ENCODE measurements around the gene CHST11. TPM values are rescaled to one million over a fixed set of nuclear protein-coding genes. Genes with fewer than 3 reads are reported as not detected.

Gene CHST11
- total RNA-seq, 2 donors from 2014 or later: 36.2 to 61.7 TPM

GRCh38 chr12:104504146-104504545 lies 47.4 kb downstream of the CHST11 start:
- H3K27me3 Mint-ChIP-seq: no peaks in the 10 kb centered on the region
- H3K27ac Mint-ChIP-seq: peak overlapping the region; percentile 22
- no peak overlapping the region for H3K4me3 Mint-ChIP-seq
- ATAC-seq (replicated peaks): no peak
- H3K36me3 Mint-ChIP-seq (ENCODE audit: low read depth): peaks cover 7% of the 10 kb centered on the region
- peaks cover 3% of the 10 kb centered on the region for H3K9me3 Mint-ChIP-seq
- H3K4me1 Mint-ChIP-seq: peaks cover 52% of the 10 kb centered on the region

GRCh38 chr12:104505095-104505818 lies 48.5 kb downstream of the CHST11 start:
- H3K27ac Mint-ChIP-seq: no peak overlapping the region
- no peak overlapping the region for H3K4me3 Mint-ChIP-seq
- H3K4me1 Mint-ChIP-seq: peaks cover 58% of the 10 kb centered on the region

GRCh38 chr12:104506676-104507401 lies 50.1 kb downstream of the CHST11 start:
- Mint-ChIP-seq H3K27me3 (no peaks in the 10 kb centered on the region), H3K36me3 (ENCODE audit: low read depth) (peaks cover 7% of the 10 kb centered on the region), H3K27ac (no peak overlapping the region)

More at GRCh38 chr12:104505095-104505818, 48.5 kb downstream of the CHST11 start:
- peak; percentile 60 for ATAC-seq (replicated peaks)
- peaks cover 7% of the 10 kb centered on the region for H3K36me3 Mint-ChIP-seq (ENCODE audit: low read depth)
- H3K27me3 Mint-ChIP-seq: no peaks in the 10 kb centered on the region
- peaks cover 3% of the 10 kb centered on the region for H3K9me3 Mint-ChIP-seq

GRCh38 chr12:104507672-104508071 lies 50.9 kb downstream of the CHST11 start:
- H3K9me3 Mint-ChIP-seq: peaks cover 3% of the 10 kb centered on the region
- H3K4me1 Mint-ChIP-seq: peaks cover 65% of the 10 kb centered on the region
- peaks cover 7% of the 10 kb centered on the region for H3K36me3 Mint-ChIP-seq (ENCODE audit: low read depth)
- no peak for ATAC-seq (replicated peaks)
- H3K27ac Mint-ChIP-seq: no peak overlapping the region
- no peaks in the 10 kb centered on the region for H3K27me3 Mint-ChIP-seq
- no peak overlapping the region for H3K4me3 Mint-ChIP-seq

More at GRCh38 chr12:104506676-104507401, 50.1 kb downstream of the CHST11 start:
- no peak overlapping the region for H3K4me3 Mint-ChIP-seq
- peaks cover 3% of the 10 kb centered on the region for H3K9me3 Mint-ChIP-seq
- ATAC-seq (replicated peaks): no peak
- peaks cover 64% of the 10 kb centered on the region for H3K4me1 Mint-ChIP-seq

- peak overlapping the region; percentile 47 for H3K27ac Mint-ChIP-seq
These were observed 52.2 kb downstream of the CHST11 start for GRCh38 chr12:104508752-104509446.

GRCh38 chr12:104510145-104510872 lies 53.6 kb downstream of the CHST11 start:
- Mint-ChIP-seq H3K27ac (no peak overlapping the region), H3K4me1 (peaks cover 61% of the 10 kb centered on the region), H3K4me3 (peak overlapping the region; percentile 28), H3K27me3 (no peaks in the 10 kb centered on the region), H3K36me3 (ENCODE audit: low read depth) (peaks cover 7% of the 10 kb centered on the region), H3K9me3 (peaks cover 3% of the 10 kb centered on the region)
- ATAC-seq (replicated peaks): no peak

More at GRCh38 chr12:104508752-104509446, 52.2 kb downstream of the CHST11 start:
- Mint-ChIP-seq H3K4me3 (peak overlapping the region; percentile 7), H3K4me1 (peaks cover 59% of the 10 kb centered on the region), H3K27me3 (no peaks in the 10 kb centered on the region), H3K36me3 (ENCODE audit: low read depth) (peaks cover 7% of the 10 kb centered on the region), H3K9me3 (peaks cover 3% of the 10 kb centered on the region)
- peak; percentile 27 for ATAC-seq (replicated peaks)

GRCh38 chr12:104510873-104511440 lies 54.2 kb downstream of the CHST11 start:
- H3K9me3 Mint-ChIP-seq: peaks cover 3% of the 10 kb centered on the region
- H3K27ac Mint-ChIP-seq: no peak overlapping the region
- ATAC-seq (replicated peaks): no peak
- H3K4me3 Mint-ChIP-seq: peak overlapping the region; percentile 28
- H3K27me3 Mint-ChIP-seq: no peaks in the 10 kb centered on the region
- H3K36me3 Mint-ChIP-seq (ENCODE audit: low read depth): peaks cover 7% of the 10 kb centered on the region
- peaks cover 61% of the 10 kb centered on the region for H3K4me1 Mint-ChIP-seq

GRCh38 chr12:104513681-104514080 lies 56.9 kb downstream of the CHST11 start:
- Mint-ChIP-seq H3K27me3 (no peaks in the 10 kb centered on the region), H3K9me3 (peaks cover 3% of the 10 kb centered on the region), H3K36me3 (ENCODE audit: low read depth) (peaks cover 4% of the 10 kb centered on the region), H3K4me1 (peaks cover 53% of the 10 kb centered on the region), H3K4me3 (no peak overlapping the region), H3K27ac (peak overlapping the region; percentile 17)
- ATAC-seq (replicated peaks): no peak

- Mint-ChIP-seq H3K9me3 (no peaks in the 10 kb centered on the region), H3K27me3 (no peaks in the 10 kb centered on the region), H3K4me3 (no peak overlapping the region), H3K36me3 (ENCODE audit: low read depth) (no peaks in the 10 kb centered on the region), H3K4me1 (peaks cover 47% of the 10 kb centered on the region), H3K27ac (peak overlapping the region; percentile 17)
- ATAC-seq (replicated peaks): no peak
These were observed 57.5 kb downstream of the CHST11 start for GRCh38 chr12:104514092-104514810.

GRCh38 chr12:104515899-104516298 lies 59.2 kb downstream of the CHST11 start:
- ATAC-seq (replicated peaks): no peak
- Mint-ChIP-seq H3K4me3 (no peak overlapping the region), H3K9me3 (no peaks in the 10 kb centered on the region), H3K4me1 (peaks cover 45% of the 10 kb centered on the region), H3K27ac (peak overlapping the region; percentile 39), H3K27me3 (no peaks in the 10 kb centered on the region), H3K36me3 (ENCODE audit: low read depth) (no peaks in the 10 kb centered on the region)

GRCh38 chr12:104516821-104517220 lies 60.1 kb downstream of the CHST11 start:
- Mint-ChIP-seq H3K4me1 (peaks cover 39% of the 10 kb centered on the region), H3K9me3 (no peaks in the 10 kb centered on the region), H3K27me3 (no peaks in the 10 kb centered on the region), H3K36me3 (ENCODE audit: low read depth) (no peaks in the 10 kb centered on the region), H3K4me3 (no peak overlapping the region), H3K27ac (peak overlapping the region; percentile 39)
- no peak for ATAC-seq (replicated peaks)

GRCh38 chr12:104517880-104518279 lies 61.1 kb downstream of the CHST11 start:
- Mint-ChIP-seq H3K9me3 (no peaks in the 10 kb centered on the region), H3K36me3 (ENCODE audit: low read depth) (no peaks in the 10 kb centered on the region), H3K4me3 (no peak overlapping the region), H3K27ac (peak overlapping the region; percentile 31), H3K27me3 (no peaks in the 10 kb centered on the region), H3K4me1 (peaks cover 41% of the 10 kb centered on the region)
- no peak for ATAC-seq (replicated peaks)

Measured in activated T-helper 17 cell treated with anti-CD3 and anti-CD28 coated beads, Interleukin-2, amount 50 U/mL, for 72 hours (primary cell).